HepG2 (cell line): ENCODE data around the gene HMGCLL1. TPM values are rescaled to one million over a fixed set of nuclear protein-coding genes. Genes with fewer than 3 reads are reported as not detected.

Experiments used
- ATAC-seq: fragments of 200-7000 bp; cut with Tn5 transposase; 3 replicates; pipeline ENCODE4 v1.9.1; 2020; ENCODE audit warnings: mild to moderate bottlenecking, moderate library complexity
- BruUV-seq: library from RNA; stranded (reverse); fragments of 400-500 nt; replicated peaks from 2 replicates; lab custom pipeline; 2021; lab: Mats Ljungman, UMichigan
- CTCF ChIA-PET: fragments of 300-600 bp; formaldehyde crosslinking; extraction: SDS; loops from one replicate; lab custom pipeline; 2021; ENCODE audit warnings: low total read pairs, inconsistent platforms, low intra/inter-chr PET ratio; lab: Yijun Ruan, JAX
- POLR2A ChIA-PET: fragments of 350-600 bp; sonication (Branson Sonifier 250); formaldehyde crosslinking; loops from one replicate; lab custom pipeline; 2020; ENCODE audit warnings: antibody characterized with exemption, inconsistent platforms; lab: Yijun Ruan, JAX
- DNase-seq: peaks from one replicate; pipeline ENCODE4 v3.0.0-alpha.2; 2015; ENCODE audit warnings: low spot score
- FAIRE-seq: peaks from 3 replicates; lab custom pipeline; 2011; peaks lifted over from hg19 to GRCh38; lab: Jason Lieb, UNC
- H2AFZ ChIP-seq: one replicate; pipeline ENCODE4 v1.6.1; 2011; ENCODE audit warnings: low read length, inconsistent platforms
- H3K27ac ChIP-seq: fragments of 300-600 bp; 3 replicates; pipeline ENCODE4 v1.8.0; 2011; ENCODE audit warnings: mixed run types, mild to moderate bottlenecking, mixed read lengths, low read length, inconsistent platforms; ENCODE audit not compliant: insufficient read depth; ENCODE audit errors: extremely low read length
- H3K27me3 ChIP-seq, 2 experiments: fragments of 200-600 bp in 1 of 2; 2 replicates in 1 of 2; 3 replicates in 1 of 2; pipeline versions ENCODE4 v1.6.0 to v1.8.0; 2011; ENCODE audit warnings: low read length in 2 of 2, mild to moderate bottlenecking in 2 of 2, moderate library complexity in 2 of 2, inconsistent platforms in 1 of 2; ENCODE audit not compliant: insufficient read depth in 2 of 2, control insufficient read depth in 1 of 2
- H3K36me3 ChIP-seq, 2 experiments: fragments of 200-600 bp in 1 of 2; replicated peaks in 1 of 2; 2 replicates in 1 of 2; 3 replicates in 1 of 2; pipeline versions ENCODE4 v1.5.1 to v1.8.0; 2011; ENCODE audit warnings: low read length in 2 of 2, inconsistent platforms in 1 of 2; ENCODE audit not compliant: insufficient read depth in 2 of 2, control insufficient read depth in 1 of 2
- H3K4me1 ChIP-seq: 2 replicates; pipeline ENCODE4 v1.5.1; 2012; ENCODE audit warnings: low read length, inconsistent platforms; ENCODE audit not compliant: insufficient read depth
- H3K4me2 ChIP-seq: 2 replicates; pipeline ENCODE4 v1.6.0; 2011; ENCODE audit warnings: low read depth, low read length, inconsistent platforms
- H3K4me3 ChIP-seq, 3 experiments: fragments of 200-600 bp in 1 of 3; sonication (generic), shearing (Covaris generic) in 1 of 3; replicated peaks in 1 of 3; 2 replicates each; pipeline ENCODE4 v1.5.1; 2011 to 2016; ENCODE audit warnings: low read length in 3 of 3, inconsistent platforms in 2 of 3, low read depth in 2 of 3, mild to moderate bottlenecking in 2 of 3, control low read depth in 1 of 3, mixed read lengths in 1 of 3; ENCODE audit not compliant: insufficient read depth in 1 of 3
- H3K79me2 ChIP-seq: one replicate; pipeline ENCODE4 v1.6.1; 2011; ENCODE audit warnings: low read length, inconsistent platforms; ENCODE audit not compliant: insufficient read depth
- H3K9ac ChIP-seq: 2 replicates; pipeline ENCODE4 v1.6.0; 2011; ENCODE audit warnings: mild to moderate bottlenecking, low read depth, low read length, inconsistent platforms; ENCODE audit not compliant: insufficient read depth
- H3K9me3 ChIP-seq: 2 replicates; pipeline ENCODE4 v1.5.1; 2012; ENCODE audit warnings: mild to moderate bottlenecking, low read length
- H4K20me1 ChIP-seq: 2 replicates; pipeline ENCODE4 v1.6.0; 2011; ENCODE audit warnings: inconsistent platforms, mild to moderate bottlenecking, low read length, moderate library complexity; ENCODE audit not compliant: insufficient read depth
- ELF3 ChIP-seq: IDR thresholded peaks from 2 replicates; pipeline ENCODE4 v1.6.1; 2016; ENCODE audit warnings: missing genetic modification reagents, missing compliant biosample characterization
- HMGXB3 ChIP-seq: sonication (generic); formaldehyde crosslinking; IDR thresholded peaks from 2 replicates; pipeline ENCODE4 v1.4.0; 2020; ENCODE audit warnings: missing genetic modification reagents, borderline replicate concordance
- HNF1A ChIP-seq, 2 experiments: sonication (generic) in 1 of 2; formaldehyde crosslinking in 1 of 2; IDR thresholded peaks; 2 replicates each; pipeline versions ENCODE4 v1.4.0 to v1.6.1; 2016 to 2020; ENCODE audit warnings: borderline replicate concordance in 1 of 2, low read depth in 1 of 2, mild to moderate bottlenecking in 1 of 2, missing genetic modification reagents in 1 of 2
- IKZF4 ChIP-seq: sonication (generic); formaldehyde crosslinking; IDR thresholded peaks from 2 replicates; pipeline ENCODE4 v1.5.1; 2020; ENCODE audit warnings: borderline replicate concordance, mild to moderate bottlenecking, low read depth, missing genetic modification reagents; ENCODE audit errors: not compliant biosample characterization
- TMF1 ChIP-seq: sonication (generic); formaldehyde crosslinking; IDR thresholded peaks from 2 replicates; pipeline ENCODE4 v1.8.1; 2022; ENCODE audit warnings: low read depth, missing genetic modification reagents
- ZBTB4 ChIP-seq: sonication (generic); formaldehyde crosslinking; IDR thresholded peaks from 2 replicates; pipeline ENCODE4 v1.4.0; 2020; ENCODE audit warnings: missing genetic modification reagents, mild to moderate bottlenecking, borderline replicate concordance
- ZNF589 ChIP-seq: sonication (generic); formaldehyde crosslinking; conservative IDR thresholded peaks from 2 replicates; pipeline ENCODE4 v1.8.0; 2022; ENCODE audit warnings: mild to moderate bottlenecking, moderate library complexity, missing genetic modification reagents
- ZNF724P ChIP-seq: sonication (generic); formaldehyde crosslinking; IDR thresholded peaks from 2 replicates; pipeline ENCODE4 v1.8.0; 2022; ENCODE audit warnings: missing genetic modification reagents, borderline replicate concordance
- ZNF790 ChIP-seq: sonication (generic); formaldehyde crosslinking; IDR thresholded peaks from 2 replicates; pipeline ENCODE4 v1.8.0; 2022; ENCODE audit warnings: missing genetic modification reagents, mild to moderate bottlenecking, borderline replicate concordance
- WGBS: methylation state at CpG from one replicate; pipeline ENCODE4 v1.1.6; 2017; ENCODE audit warnings: low lambda C conversion rate; 5-methylcytosine and 5-hydroxymethylcytosine counted together
- in situ Hi-C: cut with HindIII; loops from 2 replicates; pipeline ENCODE4 v1.10.0; 2017; ENCODE audit warnings: low pct_unique_long_range_greater_than_20kb; ENCODE audit not compliant: extremely low pct_ligation_motif_present
- intact Hi-C: fragments of 100-400 bp; cut with micrococcal nuclease; formaldehyde crosslinking; loops from one replicate; pipeline ENCODE4 v1.10.0; 2022; ENCODE audit not compliant: unreplicated experiment
- polyA plus RNA-seq, 8 experiments: library from polyadenylated mRNA; depleted of rRNA in 3 of 8; stranded (reverse) in 7 of 8; unstranded in 1 of 8; fragments of >200 nt; fragmentation: Illumina TruSeq in 4 of 8; extraction: Trizol in 4 of 8; gene quantifications; 2 replicates each; pipeline versions ENCODE4 v1.2.1 to v1.2.3, GENCODE V29; 2011 to 2016; ENCODE audit warnings: low read depth in 4 of 8, missing spikeins in 1 of 8, mixed read lengths in 1 of 8; ENCODE audit not compliant: insufficient read depth in 1 of 8
- total RNA-seq, 5 experiments: library from RNA; depleted of rRNA; stranded (reverse); fragments of >200 nt; fragmentation: Illumina TruSeq; extraction: Trizol; gene quantifications; 2 replicates each; pipeline ENCODE4 v1.2.3, GENCODE V29; 2016; ENCODE audit warnings: low read depth in 1 of 5

The HMGCLL1 gene
- total and polyA plus RNA-seq, 2 of the 13 experiments (the other 11 are each of a cell fraction or from before 2014, with no cell fraction given), result not detected

- TF ChIP-seq ZNF724P (no peak), IKZF4 (no peak), ELF3 (CRISPR knock-in tag) (no peak)
- TF ChIP-seq, all 625 proteins: peak for 0
Measured at GRCh38 chr6:55568808-55569439, 10.1 kb downstream of the HMGCLL1 start (continued).

- intact Hi-C loops (no loop called here), in situ Hi-C loops (no loop called here)
- Histone ChIP-seq H3K9ac (no peak overlapping the region), H3K36me3 (no peaks in the 10 kb centered on the region), H3K27ac (no peak overlapping the region), H2AFZ (no peak overlapping the region), H4K20me1 (no peaks in the 10 kb centered on the region; the same call in 1 of the 2 replicates), H3K4me2 (no peak overlapping the region), H3K79me2 (no peaks in the 10 kb centered on the region), H3K4me1 (no peaks in the 10 kb centered on the region), H3K27me3 (no peaks in the 10 kb centered on the region), H3K4me3 (no peak overlapping the region), H3K9me3 (no peaks in the 10 kb centered on the region)
- BruUV-seq, result no TSS peak
- DNase-seq (no peak), ATAC-seq (no peak), FAIRE-seq (no peak)
- CTCF ChIA-PET, result no interaction called here
- POLR2A ChIA-PET, result no interaction called here
- WGBS, result 3% methylated on average over 4 of the region's 4 CpGs
- TF ChIP-seq TMF1 (CRISPR knock-in tag), result no peak
- TF ChIP-seq HNF1A (IDR thresholded peaks at IDR 0.05; ENCODE audit: low read depth), result no peak
- no peak for TF ChIP-seq HNF1A (CRISPR knock-in tag; IDR thresholded peaks at IDR 0.05; ENCODE audit: borderline replicate concordance)
- TF ChIP-seq ZBTB4, result no peak
- TF ChIP-seq HMGXB3 (CRISPR knock-in tag), result no peak
- TF ChIP-seq ZNF790, result no peak
- TF ChIP-seq ZNF589 (CRISPR knock-in tag), result no peak
Measured at GRCh38 chr6:55567558-55567957, 11.4 kb downstream of the HMGCLL1 start.
